AG04450 (cell line): ENCODE data around the gene RELA. TPM values are rescaled to one million over a fixed set of nuclear protein-coding genes. Genes with fewer than 3 reads are reported as not detected.
A peak's percentile ranks its signal among the peaks of the same experiment; 100 is the strongest.
"Not testable (repeated sequence)": the region's sequence is repeated elsewhere in the genome, so short reads cannot be mapped to it uniquely, and the experiment has no call there.

Experiments
- CTCF ChIA-PET: fragments of 300-600, 350-600 bp; formaldehyde crosslinking; extraction: SDS; loops from one replicate; lab custom pipeline; 2022; ENCODE audit warnings: antibody characterized with exemption, inconsistent platforms; lab: Charles Lee
- POLR2A ChIA-PET: fragments of 350-600 bp; formaldehyde crosslinking; extraction: SDS; loops from one replicate; lab custom pipeline; 2021; ENCODE audit warnings: antibody characterized with exemption, inconsistent platforms; lab: Yijun Ruan, JAX
- DNase-seq: peaks from one replicate; pipeline ENCODE4 v3.0.0-alpha.2; 2011; ENCODE audit warnings: low read depth, low spot score
- H3K27ac ChIP-seq: one replicate; pipeline ENCODE4 v1.5.1; 2012; ENCODE audit warnings: low read depth, low read length, control low read depth
- H3K27me3 ChIP-seq: one replicate; pipeline ENCODE4 v1.6.0; 2012; ENCODE audit warnings: low read length; ENCODE audit not compliant: control insufficient read depth, insufficient read depth
- H3K4me3 ChIP-seq: 2 replicates; pipeline ENCODE4 v1.5.1; 2011; ENCODE audit warnings: mild to moderate bottlenecking, low read depth, low read length, control low read depth
- H3K9me3 ChIP-seq: 2 replicates; pipeline ENCODE4 v1.5.1; 2012; ENCODE audit warnings: low read length; ENCODE audit not compliant: control insufficient read depth, insufficient read depth
- CTCF ChIP-seq: IDR thresholded peaks from 2 replicates; pipeline ENCODE4 v1.5.1; 2011; ENCODE audit warnings: low read depth, low read length, control low read depth, inconsistent platforms
- polyA plus RNA-seq: library from polyadenylated mRNA; depleted of rRNA; stranded (reverse); fragments of >200 nt; gene quantifications from 2 replicates; pipeline ENCODE4 v1.2.3, GENCODE V29; 2011

RELA gene
- polyA plus RNA-seq, 1 experiment, result 23.4 TPM

- CTCF ChIA-PET, result interaction anchor here (0.6 kb wide), 1 partner anchor 247 kb away, joined by 3 read pairs; the partner anchor contains the start of gene FIBP
- no peak for TF ChIP-seq CTCF
- H3K27ac ChIP-seq, result no peak overlapping the region
- no peak for DNase-seq
- no peaks in the 10 kb centered on the region for H3K27me3 ChIP-seq
- H3K9me3 ChIP-seq, result no peaks in the 10 kb centered on the region; the same call in 1 of the 2 replicates
- POLR2A ChIA-PET, result no interaction called here
- no peak overlapping the region for H3K4me3 ChIP-seq
Measured at GRCh38 chr11:65640483-65641296, 22.0 kb downstream of the RELA start.

GRCh38 chr11:65639623-65640482 is 22.9 kb downstream of the RELA start:
- POLR2A ChIA-PET, result interaction anchor here (1.8 to 2.6 kb wide), 2 partner anchors 17 to 23 kb away, joined by 5 to 7 read pairs; partner anchors contain the start of gene RELA
- H3K9me3 ChIP-seq, result no peaks in the 10 kb centered on the region; the same call in 1 of the 2 replicates
- no peak overlapping the region for H3K4me3 ChIP-seq
- no peak for TF ChIP-seq CTCF
- no peak for DNase-seq
- no peak overlapping the region for H3K27ac ChIP-seq
- CTCF ChIA-PET, result interaction anchor here (0.6 kb wide), 1 partner anchor 248 kb away, joined by 3 read pairs; the partner anchor contains the start of gene FIBP
- H3K27me3 ChIP-seq, result no peaks in the 10 kb centered on the region

GRCh38 chr11:65639228-65639597 is 23.5 kb downstream of the RELA start:
- DNase-seq, H3K27me3 ChIP-seq, H3K9me3 ChIP-seq, H3K4me3 ChIP-seq, H3K27ac ChIP-seq: not testable (repeated sequence)
- ChIA-PET POLR2A (interaction anchor here (1.2 to 2.6 kb wide), 4 partner anchors 13 to 24 kb away, joined by 5 to 9 read pairs (median 7); partner anchors contain the start of gene RELA), CTCF (interaction anchor here (1.1 kb wide), 1 partner anchor 144 kb away, joined by 3 read pairs; no protein-coding TSS in a partner anchor)

GRCh38 chr11:65637794-65638419 is 24.8 kb downstream of the RELA start, which contains the start of gene SIPA1:
TSS of gene SIPA1 (plus strand) at chr11:65638101. CDS start at chr11:65640922, 2,821 bp downstream.
- Histone ChIP-seq H3K27ac (peak within 1 kb of the TSS; percentile 73), H3K27me3 (no peaks in the 10 kb centered on the region), H3K4me3 (peak within 1 kb of the TSS; percentile 71), H3K9me3 (no peaks in the 10 kb centered on the region; the same call in 1 of the 2 replicates)
- peak; percentile 82 for DNase-seq
- ChIA-PET POLR2A (interaction anchor here (0.5 to 2.6 kb wide), 13 partner anchors 9 to 1319 kb away, joined by 3 to 9 read pairs (median 4); partner anchors contain the start of genes PCNX3 and RELA), CTCF (interaction anchor here (0.6 to 1.2 kb wide), 5 partner anchors 10 to 146 kb away, joined by 3 to 5 read pairs (median 3); partner anchors contain the start of gene RELA)
- peak; percentile 62 for TF ChIP-seq CTCF
